Forelimb muscle (tissue), 1 donor: ENCODE results near the gene ARHGAP11A. TPM values are rescaled to one million over a fixed set of nuclear protein-coding genes. Genes with fewer than 3 reads are reported as not detected.

Experiments
- DNase-seq: peaks from one replicate; pipeline ENCODE4 v3.0.0-alpha.2; 2013; ENCODE audit warnings: low read depth
- polyA plus RNA-seq: library from polyadenylated mRNA; unstranded; fragments of 120-200 nt; gene quantifications from one replicate; pipeline ENCODE4 v1.2.1, GENCODE V29; 2013; ENCODE audit not compliant: insufficient read length

The ARHGAP11A gene
- polyA plus RNA-seq, 1 donor: 14.4 TPM

GRCh38 chr15:32652178-32652577 is 36.9 kb downstream of the ARHGAP11A start:
- no peak for DNase-seq

DNA sequence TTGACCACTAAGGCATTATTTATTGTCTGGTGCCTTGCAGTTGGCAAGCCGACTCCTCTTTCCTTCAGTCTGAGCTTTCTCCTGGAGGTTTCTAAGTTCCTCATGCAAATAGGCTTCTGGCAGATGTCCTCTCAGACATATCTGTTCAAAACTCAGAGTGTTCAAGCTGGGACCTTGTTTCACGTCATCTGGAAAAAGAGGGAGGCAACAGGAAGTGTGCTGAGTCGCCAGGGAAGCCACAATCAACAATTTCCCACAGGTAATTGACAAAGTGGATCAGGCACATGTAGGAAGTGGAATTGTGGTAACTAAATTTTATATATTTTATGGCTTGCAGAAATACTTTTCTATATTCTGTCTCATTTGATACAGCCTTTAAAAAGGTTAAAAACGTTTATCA is 40.8 kb downstream of the ARHGAP11A start:
- DNase-seq: no peak

DNA sequence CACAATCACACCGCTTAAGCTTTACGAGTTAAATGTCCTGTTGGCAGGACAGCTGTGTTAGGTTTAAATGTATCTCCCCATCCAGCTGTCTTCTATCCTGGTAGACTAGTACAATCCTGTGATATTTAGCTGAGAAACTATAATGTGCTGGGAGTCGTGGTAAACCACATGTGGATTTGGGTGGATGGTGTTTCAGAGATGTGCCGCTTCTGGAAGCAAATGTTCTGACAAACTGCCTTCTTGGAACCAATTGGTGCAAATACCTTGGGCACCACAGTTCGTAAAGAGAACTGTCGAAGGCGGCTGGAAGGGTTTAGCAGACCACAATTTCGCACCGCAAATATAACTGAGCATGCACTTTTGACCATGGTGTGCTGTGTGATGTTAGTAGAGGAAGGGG is 41.2 kb downstream of the ARHGAP11A start:
- DNase-seq: no peak

- no peak for DNase-seq
These were observed 42.0 kb downstream of the ARHGAP11A start for GRCh38 chr15:32657198-32657883.

DNA sequence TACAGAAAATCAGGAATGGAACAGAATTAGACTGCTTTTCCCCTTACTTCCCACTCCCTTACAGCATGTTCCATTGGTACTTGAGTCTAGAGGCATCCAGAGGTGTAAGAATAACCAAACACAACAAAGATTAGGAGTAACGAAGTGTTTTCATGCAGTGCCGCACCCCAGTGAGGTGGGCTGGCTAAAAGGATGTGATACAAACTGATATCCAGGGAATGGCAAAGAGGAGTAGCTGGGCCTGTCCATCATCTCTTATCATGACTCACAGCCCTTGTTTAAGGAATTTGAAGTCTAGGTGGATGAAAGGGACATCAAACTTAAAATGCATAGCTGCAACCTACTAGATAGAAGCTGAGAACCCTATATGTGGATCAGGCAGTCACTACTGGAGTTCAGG is 42.6 kb downstream of the ARHGAP11A start:
- DNase-seq: no peak

DNA sequence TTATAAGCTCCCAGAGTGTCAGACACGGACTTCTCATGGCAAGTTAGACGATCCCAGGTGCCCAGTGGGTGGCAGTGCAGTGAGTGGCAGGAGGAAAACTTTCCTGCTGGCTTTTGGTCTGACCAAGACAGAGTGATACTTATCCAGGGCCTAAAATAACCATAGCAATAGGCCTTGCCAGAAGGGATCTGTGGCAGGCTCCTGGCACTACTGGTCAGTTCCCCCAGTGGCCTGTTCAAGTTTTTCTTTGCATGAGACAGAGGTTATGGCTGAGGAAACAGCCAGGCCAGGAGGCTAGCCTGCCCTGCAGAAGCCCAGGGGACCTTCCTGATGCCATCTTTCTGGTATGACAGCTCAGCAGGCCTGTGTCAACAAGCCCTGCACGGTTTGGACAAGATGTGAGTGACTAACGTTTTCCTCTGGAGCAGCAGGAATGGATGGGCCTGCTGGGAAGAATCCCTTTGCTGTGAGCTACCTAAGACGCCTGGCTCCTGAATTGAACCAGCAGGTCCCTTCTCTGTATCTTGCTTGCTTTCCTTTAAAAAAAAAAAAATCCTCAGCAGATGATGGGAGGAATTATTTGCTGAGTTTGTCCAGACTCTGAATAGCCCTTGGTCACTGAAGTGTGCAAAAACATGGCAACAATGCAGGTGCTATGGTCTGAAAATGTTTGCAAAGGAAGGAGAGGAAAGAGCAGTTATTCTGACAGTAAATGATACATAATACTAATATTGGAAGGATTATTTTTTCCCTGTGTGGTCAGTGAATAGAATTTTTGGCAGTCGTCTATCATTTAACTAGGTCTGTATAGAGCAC is 44.2 kb downstream of the ARHGAP11A start:
- DNase-seq: peak; percentile 67

GRCh38 chr15:32663671-32664070 is 48.4 kb downstream of the ARHGAP11A start:
- no peak for DNase-seq

DNA sequence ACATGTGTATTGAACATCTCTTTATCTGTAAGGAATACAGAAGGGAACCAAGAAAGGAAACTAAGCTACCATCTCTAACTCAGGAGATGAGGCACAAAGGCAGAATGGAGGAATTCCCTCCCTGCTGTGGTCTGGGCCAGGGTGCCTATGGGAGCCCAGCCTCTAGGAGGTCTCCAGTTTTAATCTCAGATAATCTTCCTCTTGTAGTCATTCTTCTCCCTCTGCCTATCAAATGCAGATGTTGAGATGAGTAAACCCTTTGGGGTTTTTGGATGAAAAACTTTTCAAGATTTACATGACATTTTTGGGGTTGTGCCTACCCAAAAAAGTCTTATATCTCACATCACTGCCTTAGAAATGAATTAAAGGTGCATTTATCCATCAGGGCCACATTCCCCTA is 49.5 kb downstream of the ARHGAP11A start:
- no peak for DNase-seq

DNA sequence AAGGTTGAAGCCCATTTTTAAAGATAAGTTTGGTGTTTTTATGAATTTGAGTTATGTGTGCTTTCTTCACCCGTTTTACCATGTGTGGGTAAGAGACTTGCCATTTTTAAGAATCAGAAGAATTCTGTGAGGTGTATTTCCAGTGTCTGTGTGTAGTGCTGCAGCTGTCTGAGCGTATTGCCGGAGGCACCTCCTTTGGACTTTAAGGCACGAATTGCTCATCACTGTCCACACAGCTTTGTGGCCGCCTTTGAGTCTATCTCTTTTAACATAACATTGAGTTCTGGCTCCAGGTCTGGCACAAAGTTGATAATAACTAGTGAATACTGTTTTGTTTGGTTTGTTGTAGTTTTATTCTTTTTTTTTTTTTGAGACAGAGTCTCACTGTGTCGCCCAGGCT is 52.0 kb downstream of the ARHGAP11A start:
- DNase-seq: no peak

DNA sequence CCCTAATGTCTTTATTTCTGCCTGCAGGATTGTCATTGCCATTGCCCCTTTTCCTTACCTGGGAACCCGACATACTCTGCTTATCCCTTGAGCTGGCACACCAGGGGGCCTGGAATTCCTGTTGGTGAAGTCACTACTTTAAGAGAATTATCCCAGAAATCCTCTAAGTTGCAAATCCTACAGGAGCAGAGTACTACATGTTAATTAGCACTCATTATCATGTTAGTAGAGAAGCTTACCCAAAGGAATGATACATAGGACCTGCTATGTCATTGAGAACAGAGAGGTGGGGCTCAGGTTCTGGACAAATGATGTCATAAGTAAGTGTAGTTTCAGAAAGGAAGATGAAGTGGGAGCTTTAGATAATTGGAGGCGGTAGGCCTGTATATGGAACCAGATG is 53.6 kb downstream of the ARHGAP11A start:
- DNase-seq: no peak

- no peak for DNase-seq
These were observed 54.8 kb downstream of the ARHGAP11A start for GRCh38 chr15:32669896-32670611.

DNA sequence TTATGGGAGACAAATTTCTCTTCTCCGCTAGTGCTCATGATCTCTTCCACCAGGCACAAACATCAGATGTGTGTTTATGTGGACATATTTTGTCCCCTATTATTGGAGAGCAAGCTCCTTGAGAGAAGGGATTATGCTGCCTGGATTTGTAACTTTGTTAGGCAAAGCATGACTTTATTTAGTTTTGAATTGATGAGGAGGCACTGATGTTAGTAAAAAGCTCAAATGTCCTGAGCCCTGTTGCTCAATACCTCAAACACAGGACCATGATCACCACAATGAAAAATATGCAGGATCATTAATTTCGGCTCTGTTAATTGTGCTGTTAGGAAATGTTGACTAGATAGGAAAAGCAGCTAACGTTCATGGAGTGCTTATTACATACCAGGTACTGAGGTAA is 55.3 kb downstream of the ARHGAP11A start:
- DNase-seq: no peak

DNA sequence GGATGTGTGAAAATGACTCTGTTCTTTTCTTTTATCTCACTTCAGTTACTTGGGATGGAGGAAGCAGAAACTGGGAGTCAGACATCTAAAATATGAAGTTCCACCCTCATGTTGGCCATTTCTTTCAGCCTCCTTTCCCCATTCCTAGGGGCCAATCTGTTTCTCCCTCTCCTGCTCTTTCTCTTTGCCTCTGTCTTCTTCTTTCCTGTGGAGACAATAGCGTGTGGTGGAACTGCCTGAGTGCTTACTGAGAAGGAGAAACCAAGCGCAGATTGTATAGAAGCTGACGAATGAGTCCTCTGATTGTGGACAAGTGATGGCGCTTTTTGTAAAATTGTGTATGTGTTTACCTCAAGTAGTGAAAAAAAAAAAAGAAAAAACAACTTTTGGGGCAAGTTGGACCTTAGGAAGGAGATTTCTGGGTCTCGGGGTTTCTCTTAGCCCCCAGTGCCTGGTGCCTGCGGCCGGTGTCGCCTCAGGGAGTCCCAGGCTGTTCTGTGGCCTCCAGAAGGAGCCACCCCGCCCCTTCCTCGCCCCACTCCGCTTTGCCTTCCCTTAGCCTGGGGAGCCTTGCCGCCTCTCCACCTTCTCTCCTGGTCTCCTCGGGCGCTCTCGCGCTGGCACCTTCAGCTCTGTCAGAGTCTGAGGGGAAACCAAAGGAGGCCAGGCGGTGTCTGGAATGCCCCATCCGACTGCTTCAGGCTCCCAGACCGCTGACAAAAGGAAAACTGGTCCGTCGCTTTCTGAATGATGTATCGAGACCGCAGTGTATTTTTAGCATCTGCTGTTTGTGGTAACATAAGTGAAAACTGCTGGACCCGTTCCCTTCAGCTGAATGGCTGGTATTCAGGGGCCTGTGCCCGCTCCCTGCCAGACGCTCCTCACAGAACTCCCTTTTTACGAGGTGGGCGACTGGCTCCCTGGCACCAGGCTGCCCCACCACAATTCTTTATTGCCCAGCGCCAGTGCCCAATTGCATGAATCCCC is 56.3 kb downstream of the ARHGAP11A start:
- no peak for DNase-seq

GRCh38 chr15:32674681-32675080 is 59.4 kb downstream of the ARHGAP11A start:
- no peak for DNase-seq

DNA sequence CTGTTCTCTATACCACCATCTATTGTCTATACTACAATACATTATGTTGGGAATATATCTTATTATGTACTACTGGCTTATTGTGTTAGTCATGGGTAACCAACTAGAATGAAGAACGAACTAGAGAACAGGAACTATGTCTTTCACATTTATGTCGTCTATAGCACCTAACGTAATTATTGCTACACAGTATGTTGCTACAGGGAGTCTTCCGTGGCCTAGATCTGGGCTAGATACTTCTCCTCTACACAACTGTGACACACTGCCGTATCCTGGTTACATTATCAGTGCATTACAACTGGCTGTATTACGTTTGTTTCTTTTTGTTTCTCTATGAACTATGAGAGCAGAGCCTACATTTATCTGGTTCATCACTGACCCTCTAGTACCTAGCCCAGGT is 60.2 kb downstream of the ARHGAP11A start:
- no peak for DNase-seq

- DNase-seq: no peak
These were observed 60.9 kb downstream of the ARHGAP11A start for GRCh38 chr15:32676169-32676568.

DNA sequence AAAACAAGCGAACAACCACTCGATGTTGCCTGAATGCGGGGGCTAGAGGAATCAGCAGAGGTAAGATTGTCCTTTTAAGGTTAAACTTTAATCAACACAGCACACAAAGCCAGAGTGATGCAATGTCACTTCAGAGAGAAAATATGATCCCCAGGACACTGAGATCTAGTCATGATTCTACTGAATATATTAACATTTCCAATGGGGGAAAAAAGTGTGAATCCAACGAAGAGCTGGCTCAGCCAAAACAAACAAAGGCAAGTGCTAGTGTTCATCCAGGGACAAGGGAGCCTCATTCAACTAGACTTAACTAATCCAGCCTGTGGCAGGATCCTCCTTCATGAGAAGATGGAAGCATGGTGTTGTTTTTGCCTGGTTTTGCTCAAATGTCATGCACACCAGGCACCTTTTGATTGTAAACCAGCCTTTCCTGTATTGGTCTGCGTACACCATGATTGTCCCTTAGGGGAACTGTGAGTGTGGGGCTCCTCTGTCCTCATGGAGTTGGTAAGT is 62.0 kb downstream of the ARHGAP11A start:
- DNase-seq: no peak

GRCh38 chr15:32679298-32679690 is 64.0 kb downstream of the ARHGAP11A start:
- DNase-seq: no peak

DNA sequence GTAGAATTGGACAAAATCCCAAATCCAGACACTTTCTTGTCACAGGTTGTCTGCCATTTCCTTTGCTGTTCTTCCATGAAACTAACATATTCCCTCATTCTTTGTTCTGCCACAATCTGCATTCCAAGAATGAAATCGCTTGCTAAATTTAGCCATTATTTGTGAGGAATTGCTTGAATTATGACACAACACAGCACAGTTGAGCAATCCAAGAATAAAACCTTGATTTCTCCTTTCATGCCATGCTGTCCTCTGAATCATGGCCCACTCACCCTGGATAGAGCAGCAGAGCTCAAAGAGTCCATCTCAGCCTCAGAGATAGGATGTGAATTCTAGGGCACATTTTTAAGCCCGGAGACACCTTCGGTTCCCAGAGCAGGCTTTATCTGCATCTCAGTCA is 67.3 kb downstream of the ARHGAP11A start:
- no peak for DNase-seq

- DNase-seq: no peak
These were observed 67.8 kb downstream of the ARHGAP11A start for GRCh38 chr15:32682977-32683630.
